HFF-Myc (cell line): ENCODE results near the gene ZNF385B.

ENCODE experiments used
- DNase-seq: peaks from one replicate; pipeline ENCODE4 v3.0.0-alpha.2; 2011; ENCODE audit warnings: low read depth; ENCODE audit errors: extremely low read depth
- H3K4me3 ChIP-seq: replicated peaks from 2 replicates; pipeline ENCODE4 v1.5.1; 2011; ENCODE audit warnings: low read depth, mild to moderate bottlenecking, control low read depth, low read length
- TF ChIP-seq, protein P1 (sequence below): IDR thresholded peaks from 2 replicates; pipeline ENCODE4 v1.5.1; 2012; ENCODE audit warnings: mild to moderate bottlenecking, low read depth, low read length, control low read depth; ENCODE audit errors: missing control alignments

Gene ZNF385B

DNA sequence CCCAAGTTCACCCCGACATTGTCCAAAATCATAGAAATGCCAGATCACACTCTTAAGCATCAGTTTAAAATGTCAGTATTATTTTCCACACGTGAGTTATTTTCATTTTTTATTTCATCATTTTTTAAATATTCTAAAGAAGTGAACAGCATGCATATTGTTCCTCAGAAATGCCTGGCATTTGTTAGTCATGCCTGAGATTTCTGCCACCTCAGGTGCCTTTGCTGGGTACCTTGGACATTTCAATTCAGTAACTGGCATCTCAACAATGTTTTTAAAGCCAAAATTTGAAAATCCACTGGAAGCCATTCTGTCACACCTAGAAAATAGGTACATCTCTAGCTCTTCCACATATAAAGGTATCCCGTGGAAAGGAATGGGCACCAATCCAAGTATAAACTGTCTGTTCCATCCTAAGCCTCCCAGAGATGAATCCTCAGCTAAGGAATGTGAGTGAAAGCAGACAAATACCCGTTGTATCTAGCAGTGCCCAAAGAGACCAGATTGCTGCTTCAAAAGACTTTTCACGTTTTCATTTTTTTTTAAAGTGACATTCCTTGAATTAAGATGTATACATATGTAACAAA is 159.8 kb downstream of the ZNF385B start:
- TF ChIP-seq, protein P1, sequence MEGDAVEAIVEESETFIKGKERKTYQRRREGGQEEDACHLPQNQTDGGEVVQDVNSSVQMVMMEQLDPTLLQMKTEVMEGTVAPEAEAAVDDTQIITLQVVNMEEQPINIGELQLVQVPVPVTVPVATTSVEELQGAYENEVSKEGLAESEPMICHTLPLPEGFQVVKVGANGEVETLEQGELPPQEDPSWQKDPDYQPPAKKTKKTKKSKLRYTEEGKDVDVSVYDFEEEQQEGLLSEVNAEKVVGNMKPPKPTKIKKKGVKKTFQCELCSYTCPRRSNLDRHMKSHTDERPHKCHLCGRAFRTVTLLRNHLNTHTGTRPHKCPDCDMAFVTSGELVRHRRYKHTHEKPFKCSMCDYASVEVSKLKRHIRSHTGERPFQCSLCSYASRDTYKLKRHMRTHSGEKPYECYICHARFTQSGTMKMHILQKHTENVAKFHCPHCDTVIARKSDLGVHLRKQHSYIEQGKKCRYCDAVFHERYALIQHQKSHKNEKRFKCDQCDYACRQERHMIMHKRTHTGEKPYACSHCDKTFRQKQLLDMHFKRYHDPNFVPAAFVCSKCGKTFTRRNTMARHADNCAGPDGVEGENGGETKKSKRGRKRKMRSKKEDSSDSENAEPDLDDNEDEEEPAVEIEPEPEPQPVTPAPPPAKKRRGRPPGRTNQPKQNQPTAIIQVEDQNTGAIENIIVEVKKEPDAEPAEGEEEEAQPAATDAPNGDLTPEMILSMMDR, result no peak
- DNase-seq, result no peak
- no peak overlapping the region for H3K4me3 ChIP-seq

DNA sequence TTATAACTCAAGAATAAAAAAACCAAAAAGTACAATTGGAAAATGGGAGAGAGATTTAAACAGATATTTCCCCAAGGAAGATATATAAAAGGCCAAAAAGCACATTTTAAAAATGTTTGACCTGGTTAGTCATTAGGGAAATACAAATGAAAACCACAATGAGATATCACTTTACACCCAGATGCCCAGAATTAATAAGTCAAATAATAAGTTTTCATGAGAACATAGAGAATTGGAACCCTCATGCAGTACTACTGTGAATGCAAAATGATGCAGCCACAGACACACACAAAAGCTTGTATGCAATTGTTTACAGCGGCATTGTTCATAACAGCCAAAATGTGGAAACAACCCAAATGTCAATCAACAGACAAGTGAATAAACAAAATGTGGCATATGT is 165.9 kb downstream of the ZNF385B start:
- H3K4me3 ChIP-seq, result no peak overlapping the region
- TF ChIP-seq, protein P1, result no peak
- no peak for DNase-seq

DNA sequence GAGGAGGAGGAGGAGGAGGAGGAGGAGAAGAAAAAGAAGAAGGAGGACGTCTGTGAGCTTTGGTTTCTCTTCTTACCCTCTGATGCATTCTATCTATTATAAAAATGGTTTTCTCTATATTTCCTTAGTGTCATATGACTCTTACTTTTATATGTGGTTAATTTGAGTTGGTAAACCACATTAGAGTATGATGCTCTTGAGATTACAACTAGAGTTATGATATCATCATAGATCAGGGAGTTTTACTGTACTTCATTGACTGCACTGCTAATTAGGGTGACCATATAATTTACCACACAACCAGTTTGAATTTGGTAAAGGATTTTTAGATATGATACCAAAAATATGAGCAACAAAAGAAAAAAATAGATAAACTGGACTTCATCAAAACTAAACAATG is 166.4 kb downstream of the ZNF385B start:
- TF ChIP-seq, protein P1, result no peak
- H3K4me3 ChIP-seq, result no peak overlapping the region
- no peak for DNase-seq

DNA sequence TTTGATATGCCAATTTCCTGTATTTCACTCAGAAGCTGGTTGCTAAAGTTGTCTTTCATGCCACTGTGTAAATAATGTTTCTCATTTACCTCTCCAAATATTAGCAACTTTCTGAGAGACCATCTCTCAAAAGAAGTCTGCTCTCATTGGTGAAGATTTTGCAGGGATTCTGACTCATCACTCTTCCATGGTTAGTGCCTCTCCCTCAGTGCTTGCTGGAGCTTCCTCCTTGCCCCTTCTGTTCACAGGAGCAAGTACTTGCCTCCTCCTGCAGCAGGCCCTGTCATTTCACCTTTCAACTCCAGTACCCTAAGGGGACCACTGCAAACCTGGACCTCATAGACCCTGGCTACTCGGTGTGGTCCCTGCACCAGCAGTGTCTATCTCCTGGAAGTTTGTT is 168.8 kb downstream of the ZNF385B start:
- H3K4me3 ChIP-seq, result no peak overlapping the region
- TF ChIP-seq, protein P1, result no peak
- DNase-seq, result no peak

DNA sequence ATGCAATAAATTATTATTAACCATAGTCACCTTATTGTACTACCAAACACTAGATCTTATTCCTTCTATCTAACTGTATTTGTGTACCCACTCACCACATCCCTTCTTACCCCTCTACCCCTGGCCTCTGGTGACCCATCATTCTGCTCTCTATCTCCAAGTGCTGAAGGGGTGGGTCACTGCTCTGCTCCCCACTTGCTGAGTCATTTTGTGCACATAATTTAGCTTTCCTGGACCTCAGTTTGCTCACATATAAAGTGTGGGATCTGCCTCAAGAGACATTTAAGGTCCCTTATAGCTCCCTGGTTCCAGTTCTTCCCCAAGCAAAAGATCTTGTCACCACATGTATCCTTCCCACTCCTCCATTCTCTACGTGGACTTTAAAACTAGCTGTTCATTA is 169.4 kb downstream of the ZNF385B start:
- no peak for DNase-seq
- no peak overlapping the region for H3K4me3 ChIP-seq
- TF ChIP-seq, protein P1, result no peak

DNA sequence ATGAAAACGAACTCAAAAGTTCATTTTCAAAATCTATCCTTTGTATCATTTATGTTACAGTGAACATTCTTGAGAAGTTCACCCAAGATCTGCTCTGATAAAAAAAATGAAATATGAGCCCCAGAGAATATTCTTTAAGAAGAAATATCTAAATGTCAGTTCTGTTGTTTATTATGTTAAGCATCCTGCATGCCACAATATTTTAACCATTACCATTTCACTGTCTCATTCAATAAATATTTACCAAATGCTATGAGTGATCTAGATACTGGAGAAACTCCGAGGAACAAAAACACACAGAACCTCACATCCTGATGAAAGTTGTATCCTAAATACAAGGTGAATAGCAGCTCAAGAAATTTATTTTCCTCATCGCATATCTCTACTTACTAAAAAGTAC is 170.2 kb downstream of the ZNF385B start:
- no peak for DNase-seq
- H3K4me3 ChIP-seq, result no peak overlapping the region
- TF ChIP-seq, protein P1, result no peak
